Measurements from ENCODE around the gene CCL22. TPM values are rescaled to one million over a fixed set of nuclear protein-coding genes. Genes with fewer than 3 reads are reported as not detected.

Gene CCL22
- total RNA-seq, 1 donor from 2014 or later: not detected

DNA sequence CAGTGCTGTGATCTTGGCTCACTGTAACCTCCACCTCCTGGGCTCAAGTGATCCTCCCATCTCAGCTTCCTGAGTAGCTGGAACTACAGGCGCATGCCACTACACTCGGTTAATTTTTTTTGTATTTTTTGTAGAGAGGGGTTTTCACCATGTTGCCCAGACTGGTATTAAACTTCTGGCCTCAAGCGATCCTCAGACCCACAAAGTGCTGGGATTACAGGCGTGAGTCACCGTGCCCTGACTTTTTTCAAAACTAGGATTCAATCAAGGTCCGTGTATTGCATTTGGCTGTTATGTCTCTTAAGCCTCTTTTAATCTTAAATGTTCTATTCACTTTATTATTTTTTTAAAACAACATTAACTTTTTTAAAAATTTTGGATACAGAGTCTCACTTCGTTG lies 4.3 kb upstream of the CCL22 start:
- Mint-ChIP-seq H3K36me3 (no peaks in the 10 kb centered on the region), H3K4me1 (peaks cover 8% of the 10 kb centered on the region), H3K27me3 (ENCODE audit: insufficient read depth, low read depth) (peaks cover 8% of the 10 kb centered on the region), H3K9me3 (no peaks in the 10 kb centered on the region), H3K27ac (no peak overlapping the region), H3K4me3 (no peak overlapping the region)
- H3K27ac ChIP-seq: no peak overlapping the region
- H3K4me3 ChIP-seq: no peak overlapping the region
- no peak overlapping the region for H3K9ac ChIP-seq
- H3K79me2 ChIP-seq (ENCODE audit: low read depth): no peaks in the 10 kb centered on the region
- H3K4me1 ChIP-seq: no peaks in the 10 kb centered on the region
- no peaks in the 10 kb centered on the region for H4K20me1 ChIP-seq (ENCODE audit: low read depth)
- no peaks in the 10 kb centered on the region for H3K9me3 ChIP-seq (ENCODE audit: low read depth)
- H3K36me3 ChIP-seq: no peaks in the 10 kb centered on the region
- H3F3A ChIP-seq (ENCODE audit: low read depth): no peaks in the 10 kb centered on the region
- H2AFZ ChIP-seq (replicated peaks): no peak overlapping the region
- H3K27me3 ChIP-seq: peaks cover 6% of the 10 kb centered on the region
- TF ChIP-seq EZH2 (IDR thresholded peaks at IDR 0.05) (no peak), EZH2phosphoT487 (IDR thresholded peaks at IDR 0.05) (no peak)
- TF ChIP-seq, protein P1, sequence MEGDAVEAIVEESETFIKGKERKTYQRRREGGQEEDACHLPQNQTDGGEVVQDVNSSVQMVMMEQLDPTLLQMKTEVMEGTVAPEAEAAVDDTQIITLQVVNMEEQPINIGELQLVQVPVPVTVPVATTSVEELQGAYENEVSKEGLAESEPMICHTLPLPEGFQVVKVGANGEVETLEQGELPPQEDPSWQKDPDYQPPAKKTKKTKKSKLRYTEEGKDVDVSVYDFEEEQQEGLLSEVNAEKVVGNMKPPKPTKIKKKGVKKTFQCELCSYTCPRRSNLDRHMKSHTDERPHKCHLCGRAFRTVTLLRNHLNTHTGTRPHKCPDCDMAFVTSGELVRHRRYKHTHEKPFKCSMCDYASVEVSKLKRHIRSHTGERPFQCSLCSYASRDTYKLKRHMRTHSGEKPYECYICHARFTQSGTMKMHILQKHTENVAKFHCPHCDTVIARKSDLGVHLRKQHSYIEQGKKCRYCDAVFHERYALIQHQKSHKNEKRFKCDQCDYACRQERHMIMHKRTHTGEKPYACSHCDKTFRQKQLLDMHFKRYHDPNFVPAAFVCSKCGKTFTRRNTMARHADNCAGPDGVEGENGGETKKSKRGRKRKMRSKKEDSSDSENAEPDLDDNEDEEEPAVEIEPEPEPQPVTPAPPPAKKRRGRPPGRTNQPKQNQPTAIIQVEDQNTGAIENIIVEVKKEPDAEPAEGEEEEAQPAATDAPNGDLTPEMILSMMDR (IDR thresholded peaks at IDR 0.05): no peak
- no peak overlapping the region for H3K4me2 ChIP-seq
- no peak for DNase-seq (ENCODE audit: low spot score)

DNA sequence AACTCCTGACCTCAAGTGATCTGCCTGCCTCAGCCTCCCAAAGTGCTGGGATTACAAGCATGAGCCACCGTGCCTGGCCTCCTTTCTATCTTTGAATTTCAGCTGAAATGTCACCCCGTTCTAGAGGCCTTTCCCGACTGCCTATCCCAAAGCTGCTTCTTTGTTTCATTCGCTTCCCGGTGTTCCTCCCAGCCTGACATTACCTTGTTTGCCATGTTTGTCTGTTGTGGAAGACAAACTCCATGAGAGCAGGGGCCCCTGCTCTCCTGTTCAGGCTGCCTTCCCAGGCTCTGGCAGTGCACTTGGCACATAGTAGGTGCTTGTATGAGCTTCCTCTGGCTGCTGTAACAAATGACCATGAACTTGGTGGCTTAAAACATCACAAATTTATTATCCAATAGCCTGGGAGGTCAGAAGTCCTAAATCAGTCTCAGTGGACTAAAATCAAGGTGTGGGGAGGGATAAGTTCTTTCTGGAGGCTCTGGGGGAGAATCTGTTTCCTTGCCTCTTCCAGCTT lies 2.6 kb upstream of the CCL22 start:
- H3K27me3 Mint-ChIP-seq (ENCODE audit: insufficient read depth, low read depth): peaks cover 5% of the 10 kb centered on the region
- no peak for DNase-seq (ENCODE audit: low spot score)
- H3K4me3 Mint-ChIP-seq: no peak overlapping the region
- H3K4me2 ChIP-seq: no peak overlapping the region
- H3F3A ChIP-seq (ENCODE audit: low read depth): no peaks in the 10 kb centered on the region
- H3K27me3 ChIP-seq: no peaks in the 10 kb centered on the region
- no peak overlapping the region for H2AFZ ChIP-seq (replicated peaks)
- peaks cover 8% of the 10 kb centered on the region for H3K4me1 Mint-ChIP-seq
- H3K9me3 ChIP-seq (ENCODE audit: low read depth): no peaks in the 10 kb centered on the region
- peak overlapping the region; percentile 8 for H3K27ac Mint-ChIP-seq
- H3K79me2 ChIP-seq (ENCODE audit: low read depth): no peaks in the 10 kb centered on the region
- no peaks in the 10 kb centered on the region for H3K36me3 Mint-ChIP-seq
- no peaks in the 10 kb centered on the region for H4K20me1 ChIP-seq (ENCODE audit: low read depth)
- H3K9me3 Mint-ChIP-seq: no peaks in the 10 kb centered on the region
- H3K27ac ChIP-seq: no peak overlapping the region
- no peak overlapping the region for H3K9ac ChIP-seq
- H3K36me3 ChIP-seq: no peaks in the 10 kb centered on the region
- H3K4me3 ChIP-seq: no peak overlapping the region
- no peaks in the 10 kb centered on the region for H3K4me1 ChIP-seq
- TF ChIP-seq EZH2phosphoT487 (IDR thresholded peaks at IDR 0.05) (no peak), EZH2 (IDR thresholded peaks at IDR 0.05) (no peak)
- TF ChIP-seq, protein P1 (IDR thresholded peaks at IDR 0.05): no peak

DNA sequence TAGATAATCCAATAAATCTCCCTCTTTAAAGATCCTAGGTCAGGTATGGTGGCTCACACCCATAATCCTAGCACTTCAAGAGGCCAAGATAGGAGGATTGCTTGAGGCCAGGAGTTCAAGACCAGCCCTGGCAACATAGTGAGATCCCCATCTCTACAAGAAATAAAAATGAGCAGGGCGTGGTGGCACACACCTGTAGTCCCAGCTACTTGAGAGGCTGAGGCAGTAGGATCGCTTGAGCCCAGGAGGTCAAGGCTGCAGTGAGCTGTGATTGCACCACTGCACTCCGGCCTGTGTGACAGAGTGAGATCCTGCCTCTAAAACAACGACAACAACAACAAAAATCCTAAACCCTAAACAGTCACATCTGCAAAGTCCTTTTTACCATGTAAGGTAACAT lies 2.0 kb upstream of the CCL22 start:
- Histone ChIP-seq H3K9ac (no peak overlapping the region), H3F3A (ENCODE audit: low read depth) (no peaks in the 10 kb centered on the region), H3K4me2 (no peak overlapping the region), H3K36me3 (no peaks in the 10 kb centered on the region), H2AFZ (replicated peaks) (no peak overlapping the region), H3K4me3 (no peak overlapping the region), H3K79me2 (ENCODE audit: low read depth) (no peaks in the 10 kb centered on the region), H4K20me1 (ENCODE audit: low read depth) (no peaks in the 10 kb centered on the region), H3K4me1 (no peaks in the 10 kb centered on the region), H3K27me3 (no peaks in the 10 kb centered on the region), H3K9me3 (ENCODE audit: low read depth) (no peaks in the 10 kb centered on the region), H3K27ac (no peak overlapping the region)
- Mint-ChIP-seq H3K9me3 (no peaks in the 10 kb centered on the region), H3K27ac (peak overlapping the region; percentile 20), H3K4me1 (peaks cover 8% of the 10 kb centered on the region), H3K27me3 (ENCODE audit: insufficient read depth, low read depth) (peaks cover 8% of the 10 kb centered on the region), H3K36me3 (no peaks in the 10 kb centered on the region), H3K4me3 (no peak overlapping the region)
- no peak for TF ChIP-seq EZH2 (IDR thresholded peaks at IDR 0.05)
- TF ChIP-seq EZH2phosphoT487 (IDR thresholded peaks at IDR 0.05): no peak
- TF ChIP-seq, protein P1 (IDR thresholded peaks at IDR 0.05): no peak
- no peak for DNase-seq (ENCODE audit: low spot score)

Data from neural progenitor cell (in vitro differentiated cells).